ENCODE data around the gene CLDN11. TPM values are rescaled to one million over a fixed set of nuclear protein-coding genes. Genes with fewer than 3 reads are reported as not detected.

The CLDN11 gene
- total and polyA plus RNA-seq, 2 donors (not counting 1 experiment from before 2014, with no cell fraction given), result 131 to 316 TPM

GRCh38 chr3:170483485-170484262, 65.0 kb downstream of the CLDN11 start:
- Histone ChIP-seq H3K36me3 (ENCODE audit: control insufficient read depth, insufficient read depth, low read length) (no peaks in the 10 kb centered on the region), H3K4me2 (ENCODE audit: extremely low read depth, insufficient read depth, low read length) (no peak overlapping the region), H3K4me1 (ENCODE audit: control insufficient read depth, extremely low read depth, insufficient read depth, low read length) (no peaks in the 10 kb centered on the region), H4K20me1 (ENCODE audit: control insufficient read depth, extremely low read depth, insufficient read depth, low read length) (no peaks in the 10 kb centered on the region), H3K27ac (ENCODE audit: insufficient read depth, low read length) (no peak overlapping the region), H3K79me2 (ENCODE audit: control insufficient read depth, insufficient read depth, low read length) (no peaks in the 10 kb centered on the region), H3K4me3 (replicated peaks in 1 of 4; ENCODE audit: control extremely low read depth in 1 of 4, insufficient read depth in 1 of 4, low read depth in 3 of 4, low read length in 4 of 4) (no peak overlapping the region), H2AFZ (ENCODE audit: low read length) (no peak overlapping the region), H3K9ac (ENCODE audit: insufficient read depth, low read length) (no peak overlapping the region), H3K27me3 (ENCODE audit: control insufficient read depth, insufficient read depth, low read length) (no peaks in the 10 kb centered on the region), H3K9me3 (ENCODE audit: control insufficient read depth, insufficient read depth, low read depth, low read length) (no peaks in the 10 kb centered on the region)
- TF ChIP-seq EZH2 (IDR thresholded peaks at IDR 0.05; ENCODE audit: low read length, missing control alignments), result no peak
- peak in 1 of 2 donors; percentile 33 for TF ChIP-seq CTCF (conservative IDR thresholded peaks at IDR 0.05 in 1 of 2, IDR thresholded peaks at IDR 0.05 in 1 of 2; ENCODE audit: low read depth in 1 of 2, low read length in 2 of 2)
- DNase-seq (ENCODE audit: low read depth in 2 of 2), result peak in 1 of 2 donors; percentile 11

Other genes starting within 250 kb of the CLDN11 start
- 31.8 and 36.0 TPM in 2 replicates for gene PHC3, start 237.1 kb upstream of the CLDN11 start, total RNA-seq
- gene PHC3, start 237.1 kb upstream of the CLDN11 start, polyA plus RNA-seq, result 52.8 and 63.2 TPM in 2 replicates
- gene PRKCI, start 196.4 kb upstream of the CLDN11 start, total RNA-seq, result 80.3 and 183 TPM in 2 replicates
- 39.3 and 68.7 TPM in 2 replicates for gene PRKCI, start 196.4 kb upstream of the CLDN11 start, polyA plus RNA-seq
- 33.4 and 53.2 TPM in 2 replicates for gene SKIL, start 61.2 kb upstream of the CLDN11 start, total RNA-seq
- gene SKIL, start 61.2 kb upstream of the CLDN11 start, polyA plus RNA-seq, result 11.1 and 15.3 TPM in 2 replicates
- gene SLC7A14, start 167.2 kb downstream of the CLDN11 start, total RNA-seq, result 0.26 and 1.3 TPM in 2 replicates
- gene SLC7A14, start 167.2 kb downstream of the CLDN11 start, polyA plus RNA-seq, result 3.4 and 4.4 TPM in 2 replicates

Data from fibroblast of lung (primary cell).